Endodermal cell (in vitro differentiated cells): Measurements from ENCODE around the gene ERC1. TPM values are rescaled to one million over a fixed set of nuclear protein-coding genes. Genes with fewer than 3 reads are reported as not detected.

Experiments
- DNase-seq: peaks from one replicate; pipeline ENCODE4 v3.0.0-alpha.2; 2017
- H3K27ac ChIP-seq: 2 replicates; pipeline ENCODE4 v1.5.1; 2013; ENCODE audit warnings: mild to moderate bottlenecking, low read depth, low read length, moderate library complexity
- H3K27me3 ChIP-seq: 2 replicates; pipeline ENCODE4 v1.6.1; 2013; ENCODE audit warnings: mild to moderate bottlenecking, low read length, moderate library complexity; ENCODE audit not compliant: insufficient read depth, control insufficient read depth, poor library complexity, severe bottlenecking
- H3K36me3 ChIP-seq: 2 replicates; pipeline ENCODE4 v1.7.0; 2013; ENCODE audit warnings: mild to moderate bottlenecking, low read length, moderate library complexity; ENCODE audit not compliant: control insufficient read depth, insufficient read depth
- H3K4me1 ChIP-seq: one replicate; pipeline ENCODE4 v1.7.0; 2013; ENCODE audit warnings: low read length; ENCODE audit not compliant: control insufficient read depth, insufficient read depth
- H3K4me3 ChIP-seq: 2 replicates; pipeline ENCODE4 v1.5.1; 2013; ENCODE audit warnings: mild to moderate bottlenecking, low read length, moderate library complexity
- H3K9ac ChIP-seq: 2 replicates; pipeline ENCODE4 v1.6.1; 2013; ENCODE audit warnings: mild to moderate bottlenecking, low read length, moderate library complexity; ENCODE audit not compliant: poor library complexity, severe bottlenecking; ENCODE audit errors: extremely low read depth
- H3K9me3 ChIP-seq: 2 replicates; pipeline ENCODE4 v1.6.1; 2013; ENCODE audit warnings: mild to moderate bottlenecking, low read length, moderate library complexity; ENCODE audit not compliant: control insufficient read depth
- H3K27ac Mint-ChIP-seq: 2 replicates; pipeline ENCODE4 v1.8.0; 2020; ENCODE audit warnings: mixed read lengths
- H3K27me3 Mint-ChIP-seq: 2 replicates; pipeline ENCODE4 v1.8.0; 2021; ENCODE audit warnings: mild to moderate bottlenecking, mixed read lengths; ENCODE audit not compliant: insufficient read depth
- H3K36me3 Mint-ChIP-seq: 2 replicates; pipeline ENCODE4 v1.8.0; 2020; ENCODE audit warnings: low read depth, mixed read lengths
- H3K4me1 Mint-ChIP-seq: 2 replicates; pipeline ENCODE4 v1.8.0; 2020; ENCODE audit warnings: mixed read lengths
- H3K4me3 Mint-ChIP-seq: 2 replicates; pipeline ENCODE4 v1.8.0; 2020; ENCODE audit warnings: mild to moderate bottlenecking, moderate library complexity, mixed read lengths
- H3K9me3 Mint-ChIP-seq: 2 replicates; pipeline ENCODE4 v1.8.0; 2020; ENCODE audit warnings: mild to moderate bottlenecking, mixed read lengths
- WGBS, 2 experiments: methylation state at CpG; one replicate each; pipeline versions ENCODE4 v1.1.5 to v1.1.7; 2013; ENCODE audit warnings: missing lambda C conversion rate in 2 of 2, mixed read lengths in 1 of 2; ENCODE audit not compliant: insufficient coverage in 1 of 2, insufficient read length in 1 of 2; 5-methylcytosine and 5-hydroxymethylcytosine counted together
- total RNA-seq, 2 donors: library from RNA; stranded (reverse); fragmentation: NEBNext Ultra II Directional in 1 of 2; extraction: Animal tissue kit (Norgen Biotek cat#: 25700) in 1 of 2; gene quantifications; 2 replicates in 1 of 2; 3 replicates in 1 of 2; pipeline ENCODE4 v1.2.1, GENCODE V29; 2021
- TF ChIP-seq, protein P1 (sequence below): fragments of 200-600 bp; sonication (generic); conservative IDR thresholded peaks from 2 replicates; pipeline ENCODE4 v1.5.0; 2021; ENCODE audit warnings: antibody characterized with exemption, mild to moderate bottlenecking

The ERC1 gene
- total RNA-seq, 2 donors from 2014 or later, result 60.6 to 159 TPM

GRCh38 chr12:1377117-1377516 lies 386.1 kb downstream of the ERC1 start:
- no peak for DNase-seq
- no peaks in the 10 kb centered on the region for H3K27me3 ChIP-seq
- Mint-ChIP-seq H3K27me3 (no peaks in the 10 kb centered on the region), H3K36me3 (peaks cover 54% of the 10 kb centered on the region), H3K9me3 (peaks cover 8% of the 10 kb centered on the region), H3K4me3 (no peak overlapping the region), H3K4me1 (no peaks in the 10 kb centered on the region), H3K27ac (no peak overlapping the region)
- H3K9me3 ChIP-seq, result peaks cover 12% of the 10 kb centered on the region
- 94 to 98% methylated on average over 3 to 5 of the region's 5 CpGs for WGBS, 2 experiments
- no peak overlapping the region for H3K9ac ChIP-seq
- H3K4me1 ChIP-seq, result no peaks in the 10 kb centered on the region
- no peak overlapping the region for H3K27ac ChIP-seq
- TF ChIP-seq, protein P1, sequence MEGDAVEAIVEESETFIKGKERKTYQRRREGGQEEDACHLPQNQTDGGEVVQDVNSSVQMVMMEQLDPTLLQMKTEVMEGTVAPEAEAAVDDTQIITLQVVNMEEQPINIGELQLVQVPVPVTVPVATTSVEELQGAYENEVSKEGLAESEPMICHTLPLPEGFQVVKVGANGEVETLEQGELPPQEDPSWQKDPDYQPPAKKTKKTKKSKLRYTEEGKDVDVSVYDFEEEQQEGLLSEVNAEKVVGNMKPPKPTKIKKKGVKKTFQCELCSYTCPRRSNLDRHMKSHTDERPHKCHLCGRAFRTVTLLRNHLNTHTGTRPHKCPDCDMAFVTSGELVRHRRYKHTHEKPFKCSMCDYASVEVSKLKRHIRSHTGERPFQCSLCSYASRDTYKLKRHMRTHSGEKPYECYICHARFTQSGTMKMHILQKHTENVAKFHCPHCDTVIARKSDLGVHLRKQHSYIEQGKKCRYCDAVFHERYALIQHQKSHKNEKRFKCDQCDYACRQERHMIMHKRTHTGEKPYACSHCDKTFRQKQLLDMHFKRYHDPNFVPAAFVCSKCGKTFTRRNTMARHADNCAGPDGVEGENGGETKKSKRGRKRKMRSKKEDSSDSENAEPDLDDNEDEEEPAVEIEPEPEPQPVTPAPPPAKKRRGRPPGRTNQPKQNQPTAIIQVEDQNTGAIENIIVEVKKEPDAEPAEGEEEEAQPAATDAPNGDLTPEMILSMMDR, result no peak
- peaks cover 32% of the 10 kb centered on the region for H3K36me3 ChIP-seq
- H3K4me3 ChIP-seq, result no peak overlapping the region

GRCh38 chr12:1377681-1378080 lies 386.7 kb downstream of the ERC1 start:
- no peak overlapping the region for H3K4me3 ChIP-seq
- H3K36me3 ChIP-seq, result peaks cover 28% of the 10 kb centered on the region
- H3K27me3 ChIP-seq, result no peaks in the 10 kb centered on the region
- Mint-ChIP-seq H3K4me3 (no peak overlapping the region), H3K36me3 (peaks cover 48% of the 10 kb centered on the region), H3K27me3 (no peaks in the 10 kb centered on the region), H3K27ac (no peak overlapping the region), H3K4me1 (no peaks in the 10 kb centered on the region), H3K9me3 (peaks cover 8% of the 10 kb centered on the region)
- H3K4me1 ChIP-seq, result no peaks in the 10 kb centered on the region
- no peak overlapping the region for H3K27ac ChIP-seq
- no peak overlapping the region for H3K9ac ChIP-seq
- TF ChIP-seq, protein P1, result no peak
- peaks cover 12% of the 10 kb centered on the region for H3K9me3 ChIP-seq
- WGBS, 2 experiments, result 88% methylated on average over 2 of the region's 3 CpGs; no CpG with 5 or more reads in 1 of the 2 experiments
- DNase-seq, result no peak

GRCh38 chr12:1380171-1380851 lies 389.3 kb downstream of the ERC1 start:
- no peaks in the 10 kb centered on the region for H3K4me1 Mint-ChIP-seq
- Histone ChIP-seq H3K9me3 (peaks cover 17% of the 10 kb centered on the region), H3K4me1 (no peaks in the 10 kb centered on the region), H3K4me3 (no peak overlapping the region), H3K9ac (no peak overlapping the region), H3K36me3 (peaks cover 21% of the 10 kb centered on the region), H3K27me3 (no peaks in the 10 kb centered on the region), H3K27ac (peak overlapping the region; percentile 62)
- no peaks in the 10 kb centered on the region for H3K27me3 Mint-ChIP-seq
- 85 to 93% methylated on average over 10 to 12 of the region's 12 CpGs for WGBS, 2 experiments
- no peak for DNase-seq
- no peak overlapping the region for H3K4me3 Mint-ChIP-seq
- H3K9me3 Mint-ChIP-seq, result peaks cover 3% of the 10 kb centered on the region
- no peak overlapping the region for H3K27ac Mint-ChIP-seq
- peaks cover 42% of the 10 kb centered on the region for H3K36me3 Mint-ChIP-seq
- TF ChIP-seq, protein P1, result no peak
